ENCODE measurements around the gene HOXC6.

The HOXC6 gene

DNA sequence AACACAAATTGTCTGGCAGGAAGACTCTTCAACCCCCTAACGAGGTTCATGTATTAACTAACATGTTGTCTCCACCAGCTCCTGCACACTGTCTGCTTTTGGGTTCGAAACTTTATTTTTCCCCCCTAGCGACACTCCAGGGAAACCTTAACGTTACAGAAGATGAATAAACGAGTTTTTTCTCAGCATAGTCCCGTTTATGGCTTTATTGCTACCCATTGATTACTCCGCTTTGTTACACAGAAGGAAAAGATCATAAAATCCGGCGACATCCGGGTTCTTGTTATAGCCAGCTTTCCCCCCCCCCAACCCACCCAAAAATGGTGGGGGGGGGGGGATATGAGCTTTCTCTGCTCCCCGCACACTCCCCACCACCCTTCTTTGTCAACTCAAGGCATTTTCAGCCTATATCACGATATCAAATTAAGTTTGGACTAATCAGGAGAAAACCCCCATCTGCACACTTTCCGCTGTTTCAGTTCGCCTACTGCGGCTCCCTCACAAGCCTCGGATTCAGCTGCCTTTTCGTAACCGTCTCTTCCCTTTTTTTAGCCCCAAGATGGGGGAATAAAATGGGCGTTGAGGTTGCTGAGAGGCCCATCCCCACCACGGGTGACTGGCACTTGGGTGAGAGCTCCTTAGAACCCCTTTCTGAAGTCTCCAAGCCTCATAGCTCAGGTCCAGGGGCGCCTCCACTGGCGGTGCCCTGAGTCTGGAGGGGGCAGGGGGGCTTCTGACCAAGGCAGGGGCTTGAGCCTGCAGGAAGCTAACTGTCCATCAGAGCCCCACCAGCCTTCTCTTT lies 1.4 kb upstream of the HOXC6 start:
- Histone ChIP-seq H3K27me3 (ENCODE audit: insufficient read depth, poor library complexity, severe bottlenecking) (peaks cover 93% of the 10 kb centered on the region), H3K4me1 (ENCODE audit: insufficient read depth, poor library complexity, severe bottlenecking) (no peaks in the 10 kb centered on the region), H3K36me3 (ENCODE audit: low read depth) (no peaks in the 10 kb centered on the region), H3K9me3 (ENCODE audit: severe bottlenecking) (no peaks in the 10 kb centered on the region), H3K27ac (ENCODE audit: poor library complexity, severe bottlenecking) (no peak overlapping the region), H3K4me3 (ENCODE audit: severe bottlenecking) (no peak overlapping the region)
- no peak for ATAC-seq (ENCODE audit: low read depth)
- DNase-seq (ENCODE audit: low spot score) = no peak
- TF ChIP-seq, protein P1, sequence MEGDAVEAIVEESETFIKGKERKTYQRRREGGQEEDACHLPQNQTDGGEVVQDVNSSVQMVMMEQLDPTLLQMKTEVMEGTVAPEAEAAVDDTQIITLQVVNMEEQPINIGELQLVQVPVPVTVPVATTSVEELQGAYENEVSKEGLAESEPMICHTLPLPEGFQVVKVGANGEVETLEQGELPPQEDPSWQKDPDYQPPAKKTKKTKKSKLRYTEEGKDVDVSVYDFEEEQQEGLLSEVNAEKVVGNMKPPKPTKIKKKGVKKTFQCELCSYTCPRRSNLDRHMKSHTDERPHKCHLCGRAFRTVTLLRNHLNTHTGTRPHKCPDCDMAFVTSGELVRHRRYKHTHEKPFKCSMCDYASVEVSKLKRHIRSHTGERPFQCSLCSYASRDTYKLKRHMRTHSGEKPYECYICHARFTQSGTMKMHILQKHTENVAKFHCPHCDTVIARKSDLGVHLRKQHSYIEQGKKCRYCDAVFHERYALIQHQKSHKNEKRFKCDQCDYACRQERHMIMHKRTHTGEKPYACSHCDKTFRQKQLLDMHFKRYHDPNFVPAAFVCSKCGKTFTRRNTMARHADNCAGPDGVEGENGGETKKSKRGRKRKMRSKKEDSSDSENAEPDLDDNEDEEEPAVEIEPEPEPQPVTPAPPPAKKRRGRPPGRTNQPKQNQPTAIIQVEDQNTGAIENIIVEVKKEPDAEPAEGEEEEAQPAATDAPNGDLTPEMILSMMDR (IDR thresholded peaks at IDR 0.05; ENCODE audit: poor library complexity, severe bottlenecking) = no peak

DNA sequence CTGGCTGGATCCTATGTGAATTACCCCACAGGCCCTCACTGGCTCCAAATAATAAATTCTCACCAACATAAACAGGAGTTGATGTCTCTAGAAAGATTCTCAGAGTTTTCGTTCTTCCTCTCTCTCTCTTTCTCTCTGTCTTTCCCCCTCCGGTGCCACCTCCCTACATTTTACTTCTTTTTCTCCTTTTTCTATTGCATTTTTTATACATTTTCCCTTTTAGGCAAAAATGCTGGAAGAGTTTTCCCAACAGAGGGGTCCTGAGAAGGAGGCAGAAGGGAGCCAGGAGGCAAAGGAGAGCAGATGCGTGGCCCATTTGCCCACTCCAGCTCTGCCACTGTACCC lies 826 bp upstream of the HOXC6 start:
- DNase-seq (ENCODE audit: low spot score) (no peak), ATAC-seq (ENCODE audit: low read depth) (no peak)
- Histone ChIP-seq H3K27me3 (ENCODE audit: insufficient read depth, poor library complexity, severe bottlenecking) (peaks cover 93% of the 10 kb centered on the region), H3K4me1 (ENCODE audit: insufficient read depth, poor library complexity, severe bottlenecking) (no peaks in the 10 kb centered on the region), H3K27ac (ENCODE audit: poor library complexity, severe bottlenecking) (no peak overlapping the region), H3K36me3 (ENCODE audit: low read depth) (no peaks in the 10 kb centered on the region), H3K4me3 (ENCODE audit: severe bottlenecking) (no peak overlapping the region), H3K9me3 (ENCODE audit: severe bottlenecking) (no peaks in the 10 kb centered on the region)
- TF ChIP-seq, protein P1 (IDR thresholded peaks at IDR 0.05; ENCODE audit: poor library complexity, severe bottlenecking) = no peak

DNA sequence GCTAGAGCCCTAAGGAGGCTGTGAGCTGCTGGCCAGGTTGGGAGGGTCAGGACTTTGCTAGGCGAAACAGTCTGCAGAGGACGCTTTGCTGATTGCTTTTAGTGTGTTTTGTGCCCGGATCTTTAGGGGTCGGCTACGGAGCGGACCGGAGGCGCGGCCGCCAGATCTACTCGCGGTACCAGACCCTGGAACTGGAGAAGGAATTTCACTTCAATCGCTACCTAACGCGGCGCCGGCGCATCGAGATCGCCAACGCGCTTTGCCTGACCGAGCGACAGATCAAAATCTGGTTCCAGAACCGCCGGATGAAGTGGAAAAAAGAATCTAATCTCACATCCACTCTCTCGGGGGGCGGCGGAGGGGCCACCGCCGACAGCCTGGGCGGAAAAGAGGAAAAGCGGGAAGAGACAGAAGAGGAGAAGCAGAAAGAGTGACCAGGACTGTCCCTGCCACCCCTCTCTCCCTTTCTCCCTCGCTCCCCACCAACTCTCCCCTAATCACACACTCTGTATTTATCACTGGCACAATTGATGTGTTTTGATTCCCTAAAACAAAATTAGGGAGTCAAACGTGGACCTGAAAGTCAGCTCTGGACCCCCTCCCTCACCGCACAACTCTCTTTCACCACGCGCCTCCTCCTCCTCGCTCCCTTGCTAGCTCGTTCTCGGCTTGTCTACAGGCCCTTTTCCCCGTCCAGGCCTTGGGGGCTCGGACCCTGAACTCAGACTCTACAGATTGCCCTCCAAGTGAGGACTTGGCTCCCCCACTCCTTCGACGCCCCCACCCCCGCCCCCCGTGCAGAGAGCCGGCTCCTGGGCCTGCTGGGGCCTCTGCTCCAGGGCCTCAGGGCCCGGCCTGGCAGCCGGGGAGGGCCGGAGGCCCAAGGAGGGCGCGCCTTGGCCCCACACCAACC lies 1.5 kb downstream of the HOXC6 start:
- ATAC-seq (ENCODE audit: low read depth) (no peak), DNase-seq (ENCODE audit: low spot score) (no peak)

DNA sequence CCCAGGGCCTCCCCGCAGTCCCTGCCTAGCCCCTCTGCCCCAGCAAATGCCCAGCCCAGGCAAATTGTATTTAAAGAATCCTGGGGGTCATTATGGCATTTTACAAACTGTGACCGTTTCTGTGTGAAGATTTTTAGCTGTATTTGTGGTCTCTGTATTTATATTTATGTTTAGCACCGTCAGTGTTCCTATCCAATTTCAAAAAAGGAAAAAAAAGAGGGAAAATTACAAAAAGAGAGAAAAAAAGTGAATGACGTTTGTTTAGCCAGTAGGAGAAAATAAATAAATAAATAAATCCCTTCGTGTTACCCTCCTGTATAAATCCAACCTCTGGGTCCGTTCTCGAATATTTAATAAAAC lies 2.2 kb downstream of the HOXC6 start:
- Histone ChIP-seq H3K4me3 (ENCODE audit: severe bottlenecking) (no peak overlapping the region), H3K27me3 (ENCODE audit: insufficient read depth, poor library complexity, severe bottlenecking) (peaks cover 94% of the 10 kb centered on the region), H3K9me3 (ENCODE audit: severe bottlenecking) (no peaks in the 10 kb centered on the region), H3K27ac (ENCODE audit: poor library complexity, severe bottlenecking) (no peak overlapping the region), H3K4me1 (ENCODE audit: insufficient read depth, poor library complexity, severe bottlenecking) (no peaks in the 10 kb centered on the region), H3K36me3 (ENCODE audit: low read depth) (no peaks in the 10 kb centered on the region)
- ATAC-seq (ENCODE audit: low read depth) = no peak
- TF ChIP-seq, protein P1 (IDR thresholded peaks at IDR 0.05; ENCODE audit: poor library complexity, severe bottlenecking) = no peak
- DNase-seq (ENCODE audit: low spot score) = no peak

More for the DNA sequence above, 1.5 kb downstream of the HOXC6 start:
- TF ChIP-seq, protein P1 (IDR thresholded peaks at IDR 0.05; ENCODE audit: poor library complexity, severe bottlenecking) = no peak
- Histone ChIP-seq H3K27ac (ENCODE audit: poor library complexity, severe bottlenecking) (no peak overlapping the region), H3K9me3 (ENCODE audit: severe bottlenecking) (no peaks in the 10 kb centered on the region), H3K4me3 (ENCODE audit: severe bottlenecking) (peak overlapping the region; percentile 7), H3K4me1 (ENCODE audit: insufficient read depth, poor library complexity, severe bottlenecking) (no peaks in the 10 kb centered on the region), H3K27me3 (ENCODE audit: insufficient read depth, poor library complexity, severe bottlenecking) (peaks cover 94% of the 10 kb centered on the region), H3K36me3 (ENCODE audit: low read depth) (no peaks in the 10 kb centered on the region)
